ENCODE data around the gene FDX2. TPM values are rescaled to one million over a fixed set of nuclear protein-coding genes. Genes with fewer than 3 reads are reported as not detected.

The FDX2 gene
- total RNA-seq, 1 experiment from 2014 or later = 26.2 TPM

GRCh38 chr19:10362259-10362658, 46.4 kb upstream of the FDX2 start:
- Mint-ChIP-seq H3K27ac (no peak overlapping the region), H3K27me3 (ENCODE audit: low read depth) (no peaks in the 10 kb centered on the region), H3K36me3 (peaks cover 15% of the 10 kb centered on the region; the same call in 1 of the 2 replicates), H3K4me3 (no peak overlapping the region), H3K4me1 (no peaks in the 10 kb centered on the region), H3K9me3 (no peaks in the 10 kb centered on the region)
- DNase-seq (ENCODE audit: low spot score) (no peak), ATAC-seq (no peak)
- POLR2A ChIA-PET = interaction anchor here (1.3 kb wide), 1 partner anchor 18 kb away, joined by 4 read pairs; the partner anchor contains the start of gene TYK2
- TF ChIP-seq ATF1 (CRISPR knock-in tag; IDR thresholded peaks at IDR 0.05) = no peak
- no peak for TF ChIP-seq ESRRA (CRISPR knock-in tag; IDR thresholded peaks at IDR 0.05; ENCODE audit: borderline replicate concordance)
- no peak for TF ChIP-seq E2F4 (CRISPR knock-in tag; IDR thresholded peaks at IDR 0.05; ENCODE audit: borderline replicate concordance, low read depth)
- TF ChIP-seq ERG (CRISPR knock-in tag; IDR thresholded peaks at IDR 0.05) = no peak
- no peak for TF ChIP-seq RORB (CRISPR knock-in tag; IDR thresholded peaks at IDR 0.05)
- TF ChIP-seq ZNF396 (CRISPR knock-in tag; IDR thresholded peaks at IDR 0.05; ENCODE audit: borderline replicate concordance) = no peak
- no peak for TF ChIP-seq GTF2I (CRISPR knock-in tag; conservative IDR thresholded peaks at IDR 0.05)
- TF ChIP-seq GABPB1 (CRISPR knock-in tag; IDR thresholded peaks at IDR 0.05) = no peak
- TF ChIP-seq FOXP1 (CRISPR knock-in tag; IDR thresholded peaks at IDR 0.05; ENCODE audit: borderline replicate concordance) = no peak
- TF ChIP-seq GRHL2 (CRISPR knock-in tag; IDR thresholded peaks at IDR 0.05; ENCODE audit: insufficient replicate concordance, severe bottlenecking) = no peak
- TF ChIP-seq ZSCAN18 (CRISPR knock-in tag; IDR thresholded peaks at IDR 0.05) = no peak
- TF ChIP-seq MYBL2 (CRISPR knock-in tag; IDR thresholded peaks at IDR 0.05) = no peak
- no peak for TF ChIP-seq ELF4 (CRISPR knock-in tag; IDR thresholded peaks at IDR 0.05; ENCODE audit: low read depth)
- TF ChIP-seq ZNF317 (CRISPR knock-in tag; IDR thresholded peaks at IDR 0.05; ENCODE audit: borderline replicate concordance, low read depth) = no peak
- CTCF ChIA-PET = interaction anchor here (0.5 to 2.1 kb wide), 2 partner anchors 26 to 79 kb away, joined by 3 to 11 read pairs; no protein-coding TSS in a partner anchor

GRCh38 chr19:10361569-10362011, 45.8 kb upstream of the FDX2 start:
- ATAC-seq = peak; percentile 60
- DNase-seq (ENCODE audit: low spot score) = no peak

More at GRCh38 chr19:10361569-10362011, 45.8 kb upstream of the FDX2 start:
- no peak overlapping the region for H3K4me3 Mint-ChIP-seq
- no peaks in the 10 kb centered on the region for H3K4me1 Mint-ChIP-seq
- CTCF ChIA-PET = interaction anchor here (0.5 to 2.1 kb wide), 3 partner anchors 27 to 103 kb away, joined by 3 to 11 read pairs (median 5); no protein-coding TSS in a partner anchor
- no peaks in the 10 kb centered on the region for H3K9me3 Mint-ChIP-seq
- H3K27ac Mint-ChIP-seq = no peak overlapping the region
- H3K36me3 Mint-ChIP-seq = peaks cover 12% of the 10 kb centered on the region; the same call in 1 of the 2 replicates
- TF ChIP-seq ZNF232 (CRISPR knock-in tag; IDR thresholded peaks at IDR 0.05) (no peak), ERG (CRISPR knock-in tag; IDR thresholded peaks at IDR 0.05) (no peak), NR3C1 (CRISPR knock-in tag; conservative IDR thresholded peaks at IDR 0.05; ENCODE audit: low read depth) (no peak), ZNF396 (CRISPR knock-in tag; IDR thresholded peaks at IDR 0.05; ENCODE audit: borderline replicate concordance) (no peak), GTF2I (CRISPR knock-in tag; conservative IDR thresholded peaks at IDR 0.05) (no peak), CREB1 (CRISPR knock-in tag; IDR thresholded peaks at IDR 0.05) (no peak)
- H3K27me3 Mint-ChIP-seq (ENCODE audit: low read depth) = no peaks in the 10 kb centered on the region
- POLR2A ChIA-PET = interaction anchor here (1.3 kb wide), 1 partner anchor 19 kb away, joined by 4 read pairs; the partner anchor contains the start of gene TYK2

All from WTC11 (cell line).